Mesenchymal stem cell (in vitro differentiated cells and primary cell): Measurements from ENCODE around the gene NIM1K.

ENCODE experiments used
- DNase-seq: peaks from one replicate; pipeline ENCODE4 v3.0.0-alpha.2; 2013
- H2AFZ ChIP-seq: one replicate; pipeline ENCODE4 v1.6.1; 2013; ENCODE audit warnings: low read depth, mild to moderate bottlenecking, control low read depth, inconsistent platforms, low read length, moderate library complexity
- H2AK5ac ChIP-seq: 2 replicates; pipeline ENCODE4 v1.6.1; 2013; ENCODE audit warnings: low read length, moderate library complexity, mild to moderate bottlenecking, inconsistent platforms; ENCODE audit not compliant: severe bottlenecking
- H2BK120ac ChIP-seq: one replicate; pipeline ENCODE4 v1.6.1; 2013; ENCODE audit warnings: low read depth, mild to moderate bottlenecking, inconsistent platforms, low read length, moderate library complexity
- H2BK12ac ChIP-seq, 2 experiments: one replicate each; pipeline ENCODE4 v1.6.1; 2013; ENCODE audit warnings: inconsistent platforms in 2 of 2, low read length in 2 of 2, mild to moderate bottlenecking in 2 of 2, moderate library complexity in 2 of 2, control low read depth in 1 of 2
- H2BK15ac ChIP-seq: one replicate; pipeline ENCODE4 v1.6.1; 2013; ENCODE audit warnings: mild to moderate bottlenecking, low read depth, inconsistent platforms; ENCODE audit not compliant: poor library complexity, severe bottlenecking
- H2BK5ac ChIP-seq: 2 replicates; pipeline ENCODE4 v1.6.1; 2013; ENCODE audit warnings: low read depth, mild to moderate bottlenecking, low read length, control low read depth, inconsistent platforms; ENCODE audit not compliant: poor library complexity, severe bottlenecking
- H3K14ac ChIP-seq, 2 experiments: one replicate each; pipeline ENCODE4 v1.6.1; 2013; ENCODE audit warnings: inconsistent platforms in 2 of 2, low read length in 2 of 2, control low read depth in 1 of 2, mild to moderate bottlenecking in 1 of 2, moderate library complexity in 1 of 2
- H3K18ac ChIP-seq, 2 experiments: one replicate each; pipeline ENCODE4 v1.6.1; 2013; ENCODE audit warnings: inconsistent platforms in 2 of 2, low read length in 2 of 2, control low read depth in 1 of 2, low read depth in 1 of 2, mild to moderate bottlenecking in 1 of 2
- H3K23ac ChIP-seq, 2 experiments: one replicate each; pipeline ENCODE4 v1.6.1; 2013; ENCODE audit warnings: inconsistent platforms in 2 of 2, low read length in 2 of 2, mild to moderate bottlenecking in 2 of 2, moderate library complexity in 2 of 2, control low read depth in 1 of 2
- H3K27ac ChIP-seq: 2 replicates; pipeline ENCODE4 v1.5.1; 2013; ENCODE audit warnings: mild to moderate bottlenecking, moderate library complexity, low read length, control low read depth, inconsistent platforms; ENCODE audit not compliant: poor library complexity, severe bottlenecking
- H3K27me3 ChIP-seq, 2 experiments: 2 replicates each; pipeline versions ENCODE4 v1.6.1 to v1.7.0; 2013; ENCODE audit warnings: low read length in 2 of 2, mild to moderate bottlenecking in 2 of 2, moderate library complexity in 2 of 2, control low read depth in 1 of 2, inconsistent platforms in 1 of 2; ENCODE audit not compliant: control insufficient read depth in 1 of 2, insufficient read depth in 1 of 2
- H3K36me3 ChIP-seq, 2 experiments: 2 replicates each; pipeline versions ENCODE4 v1.6.1 to v1.7.0; 2013; ENCODE audit warnings: low read length in 2 of 2, control low read depth in 1 of 2, inconsistent platforms in 1 of 2, low read depth in 1 of 2, mild to moderate bottlenecking in 1 of 2; ENCODE audit not compliant: insufficient read depth in 2 of 2, control insufficient read depth in 1 of 2
- H3K4ac ChIP-seq, 2 experiments: one replicate each; pipeline ENCODE4 v1.6.1; 2013; ENCODE audit warnings: inconsistent platforms in 2 of 2, low read length in 2 of 2, mild to moderate bottlenecking in 2 of 2, moderate library complexity in 2 of 2, control low read depth in 1 of 2, low read depth in 1 of 2
- H3K4me1 ChIP-seq: 2 replicates; pipeline ENCODE4 v1.6.1; 2013; ENCODE audit warnings: low read depth, low read length, control low read depth; ENCODE audit not compliant: control insufficient read depth, insufficient read depth
- H3K4me2 ChIP-seq: 2 replicates; pipeline ENCODE4 v1.6.1; 2013; ENCODE audit warnings: low read length, mild to moderate bottlenecking, inconsistent platforms; ENCODE audit not compliant: poor library complexity, severe bottlenecking
- H3K4me3 ChIP-seq, 2 experiments: 2 replicates each; pipeline versions ENCODE4 v1.5.1 to v1.7.0; 2013; ENCODE audit warnings: low read length in 2 of 2, mild to moderate bottlenecking in 2 of 2, control low read depth in 1 of 2, low read depth in 1 of 2; ENCODE audit not compliant: insufficient read depth in 1 of 2
- H3K79me1 ChIP-seq: replicated peaks from 2 replicates; pipeline ENCODE4 v1.6.1; 2013; ENCODE audit warnings: mild to moderate bottlenecking, control low read depth, low read length, inconsistent platforms; ENCODE audit not compliant: poor library complexity, severe bottlenecking
- H3K9ac ChIP-seq: 2 replicates; pipeline ENCODE4 v1.7.0; 2013; ENCODE audit warnings: mild to moderate bottlenecking, low read length, moderate library complexity
- H3K9me3 ChIP-seq: 2 replicates; pipeline ENCODE4 v1.7.0; 2013; ENCODE audit warnings: mild to moderate bottlenecking, low read length; ENCODE audit not compliant: control insufficient read depth
- H4K8ac ChIP-seq: one replicate; pipeline ENCODE4 v1.6.1; 2013; ENCODE audit warnings: inconsistent platforms, mild to moderate bottlenecking, low read length, moderate library complexity
- H4K91ac ChIP-seq: one replicate; pipeline ENCODE4 v1.6.1; 2013; ENCODE audit warnings: mild to moderate bottlenecking, low read length, inconsistent platforms
- WGBS: methylation state at CpG from one replicate; pipeline ENCODE4 v1.1.7; 2013; ENCODE audit warnings: mixed read lengths; 5-methylcytosine and 5-hydroxymethylcytosine counted together

Gene NIM1K

GRCh38 chr5:43149231-43149630 is 42.8 kb upstream of the NIM1K start:
- Histone ChIP-seq H3K4ac (no peak overlapping the region), H2BK15ac (no peak overlapping the region)
- WGBS, result 89% methylated on average over 6 of the region's 7 CpGs

GRCh38 chr5:43150075-43150474 is 42.0 kb upstream of the NIM1K start:
- Histone ChIP-seq H2AFZ (no peak overlapping the region), H3K9ac (no peak overlapping the region), H4K91ac (peak overlapping the region; percentile 50), H2BK15ac (no peak overlapping the region), H3K79me1 (peaks cover 41% of the 10 kb centered on the region), H2BK5ac (no peak overlapping the region), H3K36me3 (peaks cover 15 to 16% of the 10 kb centered on the region in 2 experiments), H3K18ac (no peak overlapping the region), H3K4me2 (no peak overlapping the region), H2BK120ac (no peak overlapping the region), H3K9me3 (no peaks in the 10 kb centered on the region), H3K4me1 (no peaks in the 10 kb centered on the region), H3K14ac (no peak overlapping the region), H3K23ac (no peak overlapping the region), H3K27ac (no peak overlapping the region), H2AK5ac (no peak overlapping the region), H4K8ac (no peak overlapping the region), H3K4me3 (no peak overlapping the region), H3K4ac (no peak overlapping the region), H2BK12ac (no peak overlapping the region), H3K27me3 (no peaks in the 10 kb centered on the region)
- no peak for DNase-seq
- 97% methylated on average over 2 of the region's 2 CpGs for WGBS

More at GRCh38 chr5:43149231-43149630, 42.8 kb upstream of the NIM1K start:
- Histone ChIP-seq H4K8ac (no peak overlapping the region), H2AFZ (no peak overlapping the region), H2BK12ac (no peak overlapping the region), H3K4me2 (no peak overlapping the region), H3K4me3 (no peak overlapping the region), H3K23ac (no peak overlapping the region), H3K9me3 (no peaks in the 10 kb centered on the region), H2BK5ac (no peak overlapping the region), H3K27ac (no peak overlapping the region), H3K14ac (no peak overlapping the region), H3K36me3 (peaks cover 16 to 23% of the 10 kb centered on the region in 2 experiments), H3K18ac (no peak overlapping the region), H3K27me3 (no peaks in the 10 kb centered on the region), H2BK120ac (no peak overlapping the region), H3K9ac (no peak overlapping the region), H2AK5ac (no peak overlapping the region), H3K79me1 (peaks cover 39% of the 10 kb centered on the region), H3K4me1 (no peaks in the 10 kb centered on the region), H4K91ac (no peak overlapping the region)
- DNase-seq, result no peak

GRCh38 chr5:43150748-43151147 is 41.3 kb upstream of the NIM1K start:
- Histone ChIP-seq H3K23ac (no peak overlapping the region), H3K27ac (no peak overlapping the region), H3K36me3 (peaks cover 14 to 16% of the 10 kb centered on the region in 2 experiments), H4K8ac (no peak overlapping the region), H3K4ac (no peak overlapping the region), H2AFZ (no peak overlapping the region), H3K14ac (no peak overlapping the region), H3K4me3 (no peak overlapping the region), H3K18ac (no peak overlapping the region), H2AK5ac (no peak overlapping the region), H3K4me2 (no peak overlapping the region), H2BK120ac (no peak overlapping the region), H3K9ac (no peak overlapping the region), H2BK5ac (no peak overlapping the region), H3K4me1 (no peaks in the 10 kb centered on the region), H2BK12ac (no peak overlapping the region), H3K27me3 (no peaks in the 10 kb centered on the region), H2BK15ac (no peak overlapping the region), H3K79me1 (peaks cover 43% of the 10 kb centered on the region), H3K9me3 (no peaks in the 10 kb centered on the region), H4K91ac (no peak overlapping the region)
- 100% methylated on average over 1 of the region's 2 CpGs for WGBS
- no peak for DNase-seq

- H3K4me1 ChIP-seq, result no peaks in the 10 kb centered on the region
- no peaks in the 10 kb centered on the region for H3K9me3 ChIP-seq
- H2BK12ac ChIP-seq, result no peak overlapping the region
- no peak overlapping the region for H3K4ac ChIP-seq
- H2BK15ac ChIP-seq, result no peak overlapping the region
- DNase-seq, result no peak
- H3K79me1 ChIP-seq, result peaks cover 53% of the 10 kb centered on the region
- H3K27ac ChIP-seq, result no peak overlapping the region
- WGBS, result 87% methylated on average over 2 of the region's 3 CpGs
- no peak overlapping the region for H3K18ac ChIP-seq
- H4K8ac ChIP-seq, result no peak overlapping the region
- H4K91ac ChIP-seq, result no peak overlapping the region
- H3K36me3 ChIP-seq, result peaks cover 9 to 13% of the 10 kb centered on the region in 2 experiments
- no peaks in the 10 kb centered on the region for H3K27me3 ChIP-seq
- H2BK120ac ChIP-seq, result no peak overlapping the region
- peak overlapping the region in 1 of 2 experiments; percentile 39 for H3K4me3 ChIP-seq
- H3K23ac ChIP-seq, result no peak overlapping the region
- no peak overlapping the region for H3K4me2 ChIP-seq
- no peak overlapping the region for H3K14ac ChIP-seq
- peak overlapping the region; percentile 58 for H3K9ac ChIP-seq
- no peak overlapping the region for H2BK5ac ChIP-seq
- no peak overlapping the region for H2AFZ ChIP-seq
- H2AK5ac ChIP-seq, result no peak overlapping the region
Observed at GRCh38 chr5:43152946-43153345, 39.1 kb upstream of the NIM1K start.
